HepG2 (cell line): ENCODE data around the gene PACS2.

ENCODE experiments used
- GABPB1 ChIP-seq: IDR thresholded peaks from 2 replicates; pipeline ENCODE4 v1.6.1; 2016; ENCODE audit warnings: mild to moderate bottlenecking, missing genetic modification reagents, moderate library complexity, missing compliant biosample characterization
- ZSCAN12 ChIP-seq: sonication (generic); formaldehyde crosslinking; IDR thresholded peaks from 2 replicates; pipeline ENCODE4 v1.9.0; 2021; ENCODE audit warnings: mild to moderate bottlenecking, missing genetic modification reagents
- TF ChIP-seq, protein P1 (sequence below): sonication (generic); formaldehyde crosslinking; IDR thresholded peaks from 2 replicates; pipeline ENCODE4 v1.5.0; 2020; ENCODE audit warnings: mild to moderate bottlenecking, missing genetic modification reagents, moderate library complexity
- TF ChIP-seq, protein P2 (sequence below): sonication (generic); formaldehyde crosslinking; conservative IDR thresholded peaks from 2 replicates; pipeline ENCODE4 v1.4.0; 2020; ENCODE audit warnings: missing genetic modification reagents
- TF ChIP-seq, protein P3 (sequence below): sonication (generic); formaldehyde crosslinking; IDR thresholded peaks from 2 replicates; pipeline ENCODE4 v1.5.1; 2020; ENCODE audit warnings: mild to moderate bottlenecking, missing genetic modification reagents, moderate library complexity
- TF ChIP-seq, protein P4 (sequence below): sonication (generic); formaldehyde crosslinking; IDR thresholded peaks from 2 replicates; pipeline ENCODE4 v1.4.0; 2020; ENCODE audit warnings: missing genetic modification reagents
- TF ChIP-seq, protein P5 (sequence below): IDR thresholded peaks from 2 replicates; pipeline ENCODE4 v1.6.1; 2016; ENCODE audit warnings: mild to moderate bottlenecking

DNA sequence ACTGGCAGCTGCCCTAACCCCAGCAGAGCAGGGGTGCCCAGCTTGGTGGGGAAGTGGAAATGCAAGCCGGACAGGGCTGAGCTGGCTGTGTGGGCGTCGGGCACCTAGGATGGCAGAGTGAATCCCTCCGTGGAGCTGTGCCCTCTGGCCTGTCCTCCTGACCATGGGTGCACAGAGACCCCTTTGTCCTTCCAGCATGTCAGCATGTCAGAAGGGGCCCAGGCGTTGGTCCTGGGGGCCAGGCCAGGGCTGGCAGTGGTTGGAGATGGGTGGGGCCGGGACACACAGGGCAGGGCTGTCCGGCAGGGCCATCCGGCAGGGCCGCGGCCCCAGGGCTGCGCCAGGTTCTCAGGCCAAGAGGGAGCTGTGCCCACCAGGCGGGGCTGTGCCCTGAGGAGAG lies 75.0 kb downstream of the PACS2 start:
- TF ChIP-seq, protein P1, sequence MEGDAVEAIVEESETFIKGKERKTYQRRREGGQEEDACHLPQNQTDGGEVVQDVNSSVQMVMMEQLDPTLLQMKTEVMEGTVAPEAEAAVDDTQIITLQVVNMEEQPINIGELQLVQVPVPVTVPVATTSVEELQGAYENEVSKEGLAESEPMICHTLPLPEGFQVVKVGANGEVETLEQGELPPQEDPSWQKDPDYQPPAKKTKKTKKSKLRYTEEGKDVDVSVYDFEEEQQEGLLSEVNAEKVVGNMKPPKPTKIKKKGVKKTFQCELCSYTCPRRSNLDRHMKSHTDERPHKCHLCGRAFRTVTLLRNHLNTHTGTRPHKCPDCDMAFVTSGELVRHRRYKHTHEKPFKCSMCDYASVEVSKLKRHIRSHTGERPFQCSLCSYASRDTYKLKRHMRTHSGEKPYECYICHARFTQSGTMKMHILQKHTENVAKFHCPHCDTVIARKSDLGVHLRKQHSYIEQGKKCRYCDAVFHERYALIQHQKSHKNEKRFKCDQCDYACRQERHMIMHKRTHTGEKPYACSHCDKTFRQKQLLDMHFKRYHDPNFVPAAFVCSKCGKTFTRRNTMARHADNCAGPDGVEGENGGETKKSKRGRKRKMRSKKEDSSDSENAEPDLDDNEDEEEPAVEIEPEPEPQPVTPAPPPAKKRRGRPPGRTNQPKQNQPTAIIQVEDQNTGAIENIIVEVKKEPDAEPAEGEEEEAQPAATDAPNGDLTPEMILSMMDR (CRISPR knock-in tag): no peak
- TF ChIP-seq ZSCAN12 (CRISPR knock-in tag) (no peak), GABPB1 (CRISPR knock-in tag) (no peak)
- TF ChIP-seq, protein P2, sequence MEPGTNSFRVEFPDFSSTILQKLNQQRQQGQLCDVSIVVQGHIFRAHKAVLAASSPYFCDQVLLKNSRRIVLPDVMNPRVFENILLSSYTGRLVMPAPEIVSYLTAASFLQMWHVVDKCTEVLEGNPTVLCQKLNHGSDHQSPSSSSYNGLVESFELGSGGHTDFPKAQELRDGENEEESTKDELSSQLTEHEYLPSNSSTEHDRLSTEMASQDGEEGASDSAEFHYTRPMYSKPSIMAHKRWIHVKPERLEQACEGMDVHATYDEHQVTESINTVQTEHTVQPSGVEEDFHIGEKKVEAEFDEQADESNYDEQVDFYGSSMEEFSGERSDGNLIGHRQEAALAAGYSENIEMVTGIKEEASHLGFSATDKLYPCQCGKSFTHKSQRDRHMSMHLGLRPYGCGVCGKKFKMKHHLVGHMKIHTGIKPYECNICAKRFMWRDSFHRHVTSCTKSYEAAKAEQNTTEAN: no peak
- TF ChIP-seq, protein P3, sequence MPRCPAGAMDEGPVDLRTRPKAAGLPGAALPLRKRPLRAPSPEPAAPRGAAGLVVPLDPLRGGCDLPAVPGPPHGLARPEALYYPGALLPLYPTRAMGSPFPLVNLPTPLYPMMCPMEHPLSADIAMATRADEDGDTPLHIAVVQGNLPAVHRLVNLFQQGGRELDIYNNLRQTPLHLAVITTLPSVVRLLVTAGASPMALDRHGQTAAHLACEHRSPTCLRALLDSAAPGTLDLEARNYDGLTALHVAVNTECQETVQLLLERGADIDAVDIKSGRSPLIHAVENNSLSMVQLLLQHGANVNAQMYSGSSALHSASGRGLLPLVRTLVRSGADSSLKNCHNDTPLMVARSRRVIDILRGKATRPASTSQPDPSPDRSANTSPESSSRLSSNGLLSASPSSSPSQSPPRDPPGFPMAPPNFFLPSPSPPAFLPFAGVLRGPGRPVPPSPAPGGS (CRISPR knock-in tag): no peak
- TF ChIP-seq, protein P4, sequence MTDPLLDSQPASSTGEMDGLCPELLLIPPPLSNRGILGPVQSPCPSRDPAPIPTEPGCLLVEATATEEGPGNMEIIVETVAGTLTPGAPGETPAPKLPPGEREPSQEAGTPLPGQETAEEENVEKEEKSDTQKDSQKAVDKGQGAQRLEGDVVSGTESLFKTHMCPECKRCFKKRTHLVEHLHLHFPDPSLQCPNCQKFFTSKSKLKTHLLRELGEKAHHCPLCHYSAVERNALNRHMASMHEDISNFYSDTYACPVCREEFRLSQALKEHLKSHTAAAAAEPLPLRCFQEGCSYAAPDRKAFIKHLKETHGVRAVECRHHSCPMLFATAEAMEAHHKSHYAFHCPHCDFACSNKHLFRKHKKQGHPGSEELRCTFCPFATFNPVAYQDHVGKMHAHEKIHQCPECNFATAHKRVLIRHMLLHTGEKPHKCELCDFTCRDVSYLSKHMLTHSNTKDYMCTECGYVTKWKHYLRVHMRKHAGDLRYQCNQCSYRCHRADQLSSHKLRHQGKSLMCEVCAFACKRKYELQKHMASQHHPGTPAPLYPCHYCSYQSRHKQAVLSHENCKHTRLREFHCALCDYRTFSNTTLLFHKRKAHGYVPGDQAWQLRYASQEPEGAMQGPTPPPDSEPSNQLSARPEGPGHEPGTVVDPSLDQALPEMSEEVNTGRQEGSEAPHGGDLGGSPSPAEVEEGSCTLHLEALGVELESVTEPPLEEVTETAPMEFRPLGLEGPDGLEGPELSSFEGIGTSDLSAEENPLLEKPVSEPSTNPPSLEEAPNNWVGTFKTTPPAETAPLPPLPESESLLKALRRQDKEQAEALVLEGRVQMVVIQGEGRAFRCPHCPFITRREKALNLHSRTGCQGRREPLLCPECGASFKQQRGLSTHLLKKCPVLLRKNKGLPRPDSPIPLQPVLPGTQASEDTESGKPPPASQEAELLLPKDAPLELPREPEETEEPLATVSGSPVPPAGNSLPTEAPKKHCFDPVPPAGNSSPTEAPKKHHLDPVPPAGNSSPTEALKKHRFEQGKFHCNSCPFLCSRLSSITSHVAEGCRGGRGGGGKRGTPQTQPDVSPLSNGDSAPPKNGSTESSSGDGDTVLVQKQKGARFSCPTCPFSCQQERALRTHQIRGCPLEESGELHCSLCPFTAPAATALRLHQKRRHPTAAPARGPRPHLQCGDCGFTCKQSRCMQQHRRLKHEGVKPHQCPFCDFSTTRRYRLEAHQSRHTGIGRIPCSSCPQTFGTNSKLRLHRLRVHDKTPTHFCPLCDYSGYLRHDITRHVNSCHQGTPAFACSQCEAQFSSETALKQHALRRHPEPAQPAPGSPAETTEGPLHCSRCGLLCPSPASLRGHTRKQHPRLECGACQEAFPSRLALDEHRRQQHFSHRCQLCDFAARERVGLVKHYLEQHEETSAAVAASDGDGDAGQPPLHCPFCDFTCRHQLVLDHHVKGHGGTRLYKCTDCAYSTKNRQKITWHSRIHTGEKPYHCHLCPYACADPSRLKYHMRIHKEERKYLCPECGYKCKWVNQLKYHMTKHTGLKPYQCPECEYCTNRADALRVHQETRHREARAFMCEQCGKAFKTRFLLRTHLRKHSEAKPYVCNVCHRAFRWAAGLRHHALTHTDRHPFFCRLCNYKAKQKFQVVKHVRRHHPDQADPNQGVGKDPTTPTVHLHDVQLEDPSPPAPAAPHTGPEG (CRISPR knock-in tag): no peak
- TF ChIP-seq, protein P5, sequence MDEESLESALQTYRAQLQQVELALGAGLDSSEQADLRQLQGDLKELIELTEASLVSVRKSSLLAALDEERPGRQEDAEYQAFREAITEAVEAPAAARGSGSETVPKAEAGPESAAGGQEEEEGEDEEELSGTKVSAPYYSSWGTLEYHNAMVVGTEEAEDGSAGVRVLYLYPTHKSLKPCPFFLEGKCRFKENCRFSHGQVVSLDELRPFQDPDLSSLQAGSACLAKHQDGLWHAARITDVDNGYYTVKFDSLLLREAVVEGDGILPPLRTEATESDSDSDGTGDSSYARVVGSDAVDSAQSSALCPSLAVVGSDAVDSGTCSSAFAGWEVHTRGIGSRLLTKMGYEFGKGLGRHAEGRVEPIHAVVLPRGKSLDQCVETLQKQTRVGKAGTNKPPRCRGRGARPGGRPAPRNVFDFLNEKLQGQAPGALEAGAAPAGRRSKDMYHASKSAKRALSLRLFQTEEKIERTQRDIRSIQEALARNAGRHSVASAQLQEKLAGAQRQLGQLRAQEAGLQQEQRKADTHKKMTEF (CRISPR knock-in tag): no peak
